ENCODE results near the gene LDB3.

LDB3 gene

GRCh38 chr10:86652361-86653202, 15.7 kb upstream of the LDB3 start:
- no peak for DNase-seq

GRCh38 chr10:86653379-86653778, 14.9 kb upstream of the LDB3 start:
- DNase-seq = no peak

GRCh38 chr10:86653987-86654386, 14.3 kb upstream of the LDB3 start:
- DNase-seq = no peak

GRCh38 chr10:86654411-86655172, 13.7 kb upstream of the LDB3 start, which contains the start of gene OPN4:
Gene OPN4 (plus strand): TSS chr10:86654547. CDS start chr10:86654784, 237 bp downstream.
- no peak for DNase-seq

DNA sequence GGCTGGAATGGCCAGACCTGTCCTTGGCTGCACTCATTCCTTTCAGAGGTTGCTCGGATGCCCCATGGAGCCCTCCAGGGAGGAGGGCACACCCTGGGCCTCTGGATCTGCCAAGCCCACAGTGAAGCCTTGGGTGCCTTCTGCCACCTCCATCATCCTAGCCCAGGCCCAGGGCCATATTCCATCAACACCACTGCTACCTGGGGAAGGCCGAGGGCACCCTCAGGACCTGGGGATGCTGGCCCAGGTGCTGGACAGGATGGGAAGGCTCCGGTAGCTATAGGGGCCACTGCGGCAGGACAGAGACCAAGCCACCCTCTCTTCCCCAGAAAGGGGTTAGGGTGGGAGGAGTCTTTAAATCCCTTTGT, 13.2 kb upstream of the LDB3 start:
- no peak for DNase-seq

- DNase-seq = no peak
These were observed 12.7 kb upstream of the LDB3 start for GRCh38 chr10:86655596-86655995.

- no peak for DNase-seq
These were observed 11.3 kb upstream of the LDB3 start for GRCh38 chr10:86657011-86657395.

GRCh38 chr10:86657396-86658011, 10.8 kb upstream of the LDB3 start:
- no peak for DNase-seq

DNA sequence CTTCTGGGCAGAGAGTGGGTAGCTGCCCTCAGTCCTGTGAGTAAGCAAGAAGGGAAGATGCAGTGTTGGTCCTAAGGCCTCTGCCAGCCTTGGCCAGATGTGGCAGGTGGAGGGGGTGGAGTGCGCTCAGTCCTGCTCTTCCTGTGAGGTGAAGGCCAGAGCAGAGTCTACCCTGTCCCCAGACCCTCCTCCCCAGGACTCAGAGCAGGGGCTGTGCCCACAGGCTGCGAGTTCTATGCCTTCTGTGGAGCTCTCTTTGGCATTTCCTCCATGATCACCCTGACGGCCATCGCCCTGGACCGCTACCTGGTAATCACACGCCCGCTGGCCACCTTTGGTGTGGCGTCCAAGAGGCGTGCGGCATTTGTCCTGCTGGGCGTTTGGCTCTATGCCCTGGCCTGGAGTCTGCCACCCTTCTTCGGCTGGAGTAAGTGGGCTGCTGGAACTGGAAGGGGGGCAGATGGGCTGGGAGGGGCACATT, 10.0 kb upstream of the LDB3 start:
- DNase-seq = no peak

- DNase-seq = no peak
These were observed 9.6 kb upstream of the LDB3 start for GRCh38 chr10:86658751-86659150.

- no peak for DNase-seq
These were observed 9.1 kb upstream of the LDB3 start for GRCh38 chr10:86659161-86659691.

DNA sequence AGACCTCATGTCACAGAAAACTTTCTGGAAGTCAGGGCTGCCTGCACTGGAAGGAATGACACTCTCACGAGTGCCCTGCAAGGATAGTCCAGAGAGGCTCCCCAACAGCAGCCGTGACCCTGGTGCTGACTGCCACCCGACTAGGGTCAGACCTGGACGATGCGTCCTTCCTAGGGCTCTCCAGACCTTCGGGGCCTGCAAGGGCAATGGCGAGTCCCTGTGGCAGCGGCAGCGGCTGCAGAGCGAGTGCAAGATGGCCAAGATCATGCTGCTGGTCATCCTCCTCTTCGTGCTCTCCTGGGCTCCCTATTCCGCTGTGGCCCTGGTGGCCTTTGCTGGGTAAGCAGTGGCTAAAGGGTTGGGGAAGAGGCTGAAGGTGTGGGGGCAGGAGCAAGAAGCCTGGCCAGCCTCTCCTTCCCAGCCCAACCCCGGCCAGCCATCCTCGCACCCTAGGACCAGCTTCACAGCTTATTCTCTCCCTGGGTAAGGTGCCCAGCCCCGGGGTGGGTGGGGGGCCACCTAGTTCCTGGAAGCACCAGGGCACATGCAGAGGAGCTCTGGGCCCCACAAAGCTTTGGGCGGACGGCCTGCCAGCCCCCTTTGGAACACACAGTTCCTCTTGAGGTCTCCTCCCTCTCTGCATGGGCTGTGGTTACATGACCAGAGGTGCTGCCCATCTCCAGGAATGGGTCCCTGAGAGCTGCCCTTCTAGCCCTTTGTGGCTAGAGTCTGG, 8.4 kb upstream of the LDB3 start:
- DNase-seq = no peak

DNA sequence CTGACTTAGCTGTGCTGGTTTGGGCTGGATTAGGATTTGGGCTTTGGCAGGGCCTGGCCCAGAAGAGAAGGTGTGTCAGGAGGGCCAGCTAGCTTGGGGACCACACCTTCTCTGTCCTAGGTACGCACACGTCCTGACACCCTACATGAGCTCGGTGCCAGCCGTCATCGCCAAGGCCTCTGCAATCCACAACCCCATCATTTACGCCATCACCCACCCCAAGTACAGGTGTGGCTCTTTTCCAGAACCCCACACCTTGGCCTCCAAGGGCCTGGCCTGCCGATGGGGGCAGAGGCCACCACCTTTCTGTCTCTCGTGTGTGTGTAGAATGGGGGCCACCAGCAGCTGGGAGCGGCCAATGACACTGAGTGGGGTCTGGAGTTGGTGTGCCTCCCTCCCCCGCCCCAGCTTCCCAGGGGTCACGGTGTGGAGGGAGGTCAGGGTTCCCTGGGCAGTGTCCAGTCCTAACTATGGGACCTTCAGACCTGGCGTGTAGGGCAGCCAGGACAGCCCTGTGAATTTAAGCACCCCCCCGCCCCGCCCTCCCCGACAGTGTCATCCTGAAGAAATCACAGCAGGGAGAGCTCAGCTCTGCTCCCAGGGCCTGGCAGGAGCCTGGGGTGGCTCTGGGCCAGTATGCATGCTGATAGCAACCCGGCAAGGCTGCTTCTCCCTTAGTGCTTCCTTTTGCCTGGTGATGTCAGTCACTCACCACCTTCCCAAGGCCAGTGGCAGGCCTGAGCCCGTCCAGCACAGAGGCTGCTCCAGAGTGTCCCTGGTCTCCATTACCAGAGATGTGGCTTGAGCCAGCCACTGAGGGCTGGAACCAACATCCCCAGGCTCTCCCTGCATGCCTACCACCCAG, 6.9 kb upstream of the LDB3 start:
- no peak for DNase-seq

GRCh38 chr10:86662186-86663045, 5.9 kb upstream of the LDB3 start:
- DNase-seq = no peak

- no peak for DNase-seq
These were observed 5.3 kb upstream of the LDB3 start for GRCh38 chr10:86663046-86663345.

DNA sequence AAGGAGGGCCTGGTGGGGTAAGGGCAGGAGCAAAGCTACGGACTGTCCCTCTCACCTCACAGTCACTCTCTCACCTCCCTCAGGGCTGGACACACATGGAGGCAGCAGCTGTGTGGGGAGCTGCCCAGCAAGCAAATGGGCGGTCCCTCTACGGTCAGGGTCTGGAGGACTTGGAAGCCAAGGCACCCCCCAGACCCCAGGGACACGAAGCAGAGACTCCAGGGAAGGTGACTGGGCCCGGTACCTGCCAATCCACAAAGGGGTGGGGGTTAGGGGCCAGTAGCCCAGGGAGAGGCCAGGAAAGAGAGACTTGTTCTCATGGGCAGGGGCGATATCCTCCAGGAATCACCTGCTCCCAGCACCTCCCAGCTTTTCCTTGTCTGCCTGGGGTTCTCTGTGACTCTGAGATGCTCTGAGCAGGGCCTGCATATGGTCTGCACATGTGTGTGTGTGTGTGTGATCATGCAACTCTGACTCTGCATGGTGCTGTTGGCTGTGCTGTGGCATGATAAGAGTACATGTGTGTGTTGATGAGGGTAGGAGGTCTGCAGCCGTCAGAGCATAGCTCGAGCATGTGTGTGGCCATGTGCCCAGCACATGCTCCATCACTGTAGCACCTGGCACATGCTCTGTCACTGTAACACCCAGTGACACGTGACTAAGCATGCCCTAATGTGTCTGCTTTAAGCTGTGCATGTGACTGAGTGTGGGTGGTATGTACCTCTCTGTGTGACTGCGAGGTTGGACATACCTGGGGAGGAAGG, 4.6 kb upstream of the LDB3 start:
- DNase-seq = no peak

DNA sequence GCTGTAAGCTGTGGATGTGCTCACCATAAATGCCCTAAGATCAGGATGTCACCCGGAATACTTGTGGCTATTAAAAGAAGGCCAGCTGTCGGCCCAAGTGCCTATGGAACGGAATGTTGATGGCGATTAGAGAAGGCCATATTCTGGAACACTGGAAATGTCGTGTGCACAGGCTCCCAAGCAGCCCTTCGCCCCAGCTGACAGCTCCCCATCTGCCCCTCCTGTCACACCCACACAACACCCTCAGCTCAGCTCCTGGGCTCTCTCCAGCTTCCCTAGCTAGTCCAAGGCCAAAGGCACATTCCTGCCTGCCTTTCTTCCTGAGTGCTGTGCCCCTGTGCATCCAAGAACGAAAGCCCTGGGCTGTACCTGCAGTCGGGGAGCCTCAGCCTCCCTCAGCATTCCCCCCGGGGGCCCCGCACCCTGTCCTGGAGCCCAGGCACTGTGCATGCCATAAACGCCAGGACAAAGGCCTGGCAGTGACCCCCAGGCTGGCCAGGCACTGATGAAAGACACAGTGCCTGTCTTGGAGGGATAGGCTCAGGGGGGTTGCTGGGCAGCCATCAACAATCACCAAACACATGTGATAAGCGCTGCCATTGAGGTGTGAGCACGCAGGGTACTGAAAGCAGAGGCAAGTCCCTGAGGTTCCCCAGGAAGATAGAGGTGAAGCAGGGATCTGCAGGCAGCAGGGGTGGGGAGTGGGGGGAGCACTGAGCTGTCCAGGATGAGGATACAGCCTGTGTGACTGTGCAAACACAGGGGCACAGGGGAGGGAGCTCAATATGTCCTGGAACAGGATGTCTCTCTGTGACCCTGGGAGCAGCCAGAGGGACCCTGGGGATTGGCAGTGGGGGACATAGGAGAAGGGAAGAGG, 3.7 kb upstream of the LDB3 start:
- no peak for DNase-seq

GRCh38 chr10:86665218-86665607, 3.1 kb upstream of the LDB3 start:
- DNase-seq = no peak

- DNase-seq = no peak
These were observed 2.4 kb upstream of the LDB3 start for GRCh38 chr10:86665868-86666267.
